ENCODE results near the gene AP2B1.

Gene AP2B1

GRCh38 chr17:35588196-35588920 is 1.2 kb downstream of the AP2B1 start:
- peak; percentile 85 for DNase-seq (ENCODE audit: low read depth)
- no peak for TF ChIP-seq CTCF (conservative IDR thresholded peaks at IDR 0.05; ENCODE audit: low read depth, low read length)
- peak overlapping the region; percentile 94 for H3K4me3 ChIP-seq (ENCODE audit: low read depth, low read length)

- DNase-seq (ENCODE audit: low read depth): no peak
- H3K4me3 ChIP-seq (ENCODE audit: low read depth, low read length): no peak overlapping the region
- no peak for TF ChIP-seq CTCF (conservative IDR thresholded peaks at IDR 0.05; ENCODE audit: low read depth, low read length)
Measured at GRCh38 chr17:35596072-35596471, 8.9 kb downstream of the AP2B1 start.

- no peak overlapping the region for H3K4me3 ChIP-seq (ENCODE audit: low read depth, low read length)
- TF ChIP-seq CTCF (conservative IDR thresholded peaks at IDR 0.05; ENCODE audit: low read depth, low read length): no peak
- DNase-seq (ENCODE audit: low read depth): no peak
Measured at GRCh38 chr17:35596530-35597233, 9.6 kb downstream of the AP2B1 start.

GRCh38 chr17:35597604-35598003 is 10.5 kb downstream of the AP2B1 start:
- DNase-seq (ENCODE audit: low read depth): no peak
- no peak for TF ChIP-seq CTCF (conservative IDR thresholded peaks at IDR 0.05; ENCODE audit: low read depth, low read length)
- no peak overlapping the region for H3K4me3 ChIP-seq (ENCODE audit: low read depth, low read length)

GRCh38 chr17:35603674-35604073 is 16.6 kb downstream of the AP2B1 start:
- DNase-seq (ENCODE audit: low read depth): peak; percentile 14
- TF ChIP-seq CTCF (conservative IDR thresholded peaks at IDR 0.05; ENCODE audit: low read depth, low read length): no peak
- no peak overlapping the region for H3K4me3 ChIP-seq (ENCODE audit: low read depth, low read length)

GRCh38 chr17:35605678-35606077 is 18.6 kb downstream of the AP2B1 start:
- H3K4me3 ChIP-seq (ENCODE audit: low read depth, low read length): no peak overlapping the region
- no peak for DNase-seq (ENCODE audit: low read depth)
- no peak for TF ChIP-seq CTCF (conservative IDR thresholded peaks at IDR 0.05; ENCODE audit: low read depth, low read length)

Data from choroid plexus epithelial cell (primary cell).